GM18951 (cell line): Measurements from ENCODE around the gene PPP1R12B.
"Not testable (repeated sequence)": the region's sequence is repeated elsewhere in the genome, so short reads cannot be mapped to it uniquely, and the experiment has no call there.

Source experiments
- POLR2A ChIP-seq: IDR thresholded peaks from 4 replicates; pipeline ENCODE4 v1.6.1; 2011; ENCODE audit warnings: mild to moderate bottlenecking; ENCODE audit not compliant: insufficient read length, insufficient read depth; ENCODE audit errors: extremely low read depth
- in situ Hi-C: fragments of 300-500 bp; cut with MboI; formaldehyde crosslinking; loops from one replicate; pipeline ENCODE4 v1.12.0; 2022; ENCODE audit warnings: low sequenced_read_pairs, mixed read lengths, inconsistent platforms; ENCODE audit not compliant: unreplicated experiment

Gene PPP1R12B

GRCh38 chr1:202600432-202601041 is 252.0 kb downstream of the PPP1R12B start:
- in situ Hi-C loops, result no loop called here
- no peak for TF ChIP-seq POLR2A

- in situ Hi-C loops, result no loop called here
- TF ChIP-seq POLR2A, result no peak
Measured at GRCh38 chr1:202603435-202603834, 254.9 kb downstream of the PPP1R12B start.

- in situ Hi-C loops, result no loop called here
- no peak for TF ChIP-seq POLR2A
Measured at GRCh38 chr1:202605515-202605914, 257.0 kb downstream of the PPP1R12B start.

DNA sequence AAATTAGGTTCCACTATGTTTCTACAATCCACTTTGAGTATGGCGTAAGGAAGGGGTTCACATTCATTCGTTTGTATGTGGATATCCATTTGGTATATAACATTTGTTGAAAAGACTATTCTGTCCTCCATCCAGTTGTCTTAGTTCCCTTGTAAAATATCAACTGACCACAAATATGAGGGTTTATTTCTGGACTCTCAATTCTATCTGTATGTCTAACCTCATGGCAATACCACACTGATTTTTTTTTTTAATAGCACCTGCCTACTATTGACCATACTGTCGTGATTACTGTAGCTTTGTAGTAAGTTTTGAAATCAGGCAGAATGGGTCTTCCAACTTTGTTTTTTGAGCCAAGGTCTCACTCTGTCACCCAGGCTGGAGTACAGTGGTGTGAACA is 263.5 kb downstream of the PPP1R12B start:
- in situ Hi-C loops, result not testable (repeated sequence)

DNA sequence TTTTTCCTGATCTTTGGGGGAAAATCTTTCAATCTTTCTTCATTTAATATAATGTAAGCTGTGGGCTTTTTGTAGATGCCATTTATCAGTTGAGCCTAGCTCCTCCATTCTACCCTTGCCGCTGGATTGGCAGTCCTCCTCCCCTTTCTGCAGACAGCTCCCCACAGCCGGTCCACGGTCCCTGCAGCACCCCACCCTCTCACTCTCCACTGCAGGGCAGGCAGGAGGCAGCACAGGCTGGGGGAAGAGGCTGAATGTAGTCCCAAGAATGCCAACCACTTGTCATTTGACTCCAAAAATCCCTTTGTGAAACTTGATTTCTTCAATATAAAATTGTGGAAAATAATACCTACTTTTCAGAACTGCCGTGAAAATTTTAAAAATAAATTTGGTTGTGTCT is 265.1 kb downstream of the PPP1R12B start:
- no peak for TF ChIP-seq POLR2A
- in situ Hi-C loops, result no loop called here

GRCh38 chr1:202614363-202615207 is 266.1 kb downstream of the PPP1R12B start:
- in situ Hi-C loops, result not testable (repeated sequence)

- in situ Hi-C loops, result not testable (repeated sequence)
Measured at GRCh38 chr1:202615208-202615500, 266.7 kb downstream of the PPP1R12B start.

DNA sequence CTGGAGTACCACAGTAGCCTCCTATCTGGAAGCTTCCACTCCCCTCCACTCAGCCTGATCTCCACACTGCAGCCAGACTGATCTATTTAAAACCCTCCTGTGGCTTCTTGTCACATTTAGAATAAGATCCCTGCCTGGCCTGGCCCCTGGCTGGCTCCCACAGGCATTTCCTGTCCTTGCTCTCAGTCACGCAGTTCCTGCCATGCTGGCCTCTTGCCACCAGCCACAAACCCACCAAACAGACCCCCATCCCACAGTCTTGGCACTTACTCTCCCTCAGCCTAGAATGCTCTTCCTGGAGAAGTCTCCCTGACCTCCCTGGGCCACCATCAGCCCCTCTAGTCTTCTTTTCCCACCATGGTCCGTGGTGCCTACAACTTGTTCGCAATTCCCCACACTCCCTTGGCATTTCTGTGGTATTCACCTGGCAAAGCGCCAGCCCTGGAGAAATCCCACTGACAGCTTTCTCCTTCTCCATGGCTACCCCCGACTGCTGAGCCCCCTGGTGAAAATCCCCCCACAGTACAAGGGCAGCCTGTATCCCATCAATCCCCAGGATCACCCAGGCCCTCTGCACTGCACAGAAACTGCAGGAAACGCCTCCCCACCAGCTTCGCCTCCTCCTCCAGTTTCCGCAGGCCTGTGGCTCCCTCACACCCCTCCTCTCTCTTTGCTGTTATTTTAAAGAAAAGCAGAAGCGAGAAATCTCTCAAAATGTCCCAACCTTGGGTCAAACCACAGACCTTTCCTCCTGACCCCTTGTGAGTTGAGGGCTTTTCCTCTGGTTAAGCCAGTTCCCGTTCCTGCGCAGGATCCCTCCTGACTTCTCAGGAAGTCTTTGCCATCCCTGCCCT is 267.2 kb downstream of the PPP1R12B start:
- in situ Hi-C loops, result no loop called here
- no peak for TF ChIP-seq POLR2A

GRCh38 chr1:202616355-202616915 is 267.9 kb downstream of the PPP1R12B start:
- in situ Hi-C loops, result no loop called here
- TF ChIP-seq POLR2A, result no peak

GRCh38 chr1:202619012-202619411 is 270.5 kb downstream of the PPP1R12B start:
- in situ Hi-C loops, result not testable (repeated sequence)

DNA sequence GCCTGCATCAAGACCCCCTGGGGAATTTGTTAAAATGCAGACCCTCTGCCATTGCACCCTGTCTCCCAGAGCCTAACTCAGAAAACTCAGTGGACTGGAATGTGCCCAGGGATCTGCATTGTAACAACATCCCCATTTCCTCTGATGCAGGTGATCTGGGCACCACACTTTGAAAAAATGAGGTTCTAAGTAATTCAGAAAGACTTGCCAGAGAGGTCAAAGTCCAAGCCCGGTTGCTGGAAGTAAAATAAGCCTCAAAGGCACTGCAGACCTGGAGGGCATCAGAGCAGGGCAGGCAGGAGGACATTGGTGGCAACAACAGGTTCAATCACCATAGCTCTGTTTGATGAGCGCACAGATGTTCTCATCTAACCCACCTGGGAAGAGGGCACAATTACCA is 271.0 kb downstream of the PPP1R12B start:
- in situ Hi-C loops, result no loop called here
- TF ChIP-seq POLR2A, result no peak

- in situ Hi-C loops, result not testable (repeated sequence)
Measured at GRCh38 chr1:202620036-202620435, 271.5 kb downstream of the PPP1R12B start.

GRCh38 chr1:202621446-202621845 is 272.9 kb downstream of the PPP1R12B start:
- TF ChIP-seq POLR2A, result no peak
- in situ Hi-C loops, result no loop called here

DNA sequence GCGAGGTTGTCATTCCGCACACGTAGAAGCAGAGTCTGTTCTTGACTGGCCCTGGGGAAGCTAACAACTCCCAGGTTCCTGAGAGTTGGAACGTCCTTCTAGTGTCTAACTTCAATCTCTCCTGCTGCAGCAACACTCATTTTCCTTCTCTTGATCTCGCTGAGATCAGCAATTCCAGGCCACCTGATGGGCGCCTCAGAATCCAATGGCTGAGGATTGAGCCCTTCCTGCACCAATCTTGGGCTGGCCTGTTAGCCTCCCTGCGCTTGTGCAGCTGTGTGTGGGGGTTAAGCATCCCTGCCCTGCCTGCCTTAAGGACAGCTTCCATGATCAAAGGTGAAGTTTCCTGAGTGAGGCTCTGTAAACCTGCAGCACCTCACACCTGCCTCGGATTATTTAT is 273.9 kb downstream of the PPP1R12B start:
- in situ Hi-C loops, result no loop called here
- TF ChIP-seq POLR2A, result no peak
